NCI-H2196 (cell line): Measurements from ENCODE around the gene HSPG2.
A peak's percentile ranks its signal among the peaks of the same experiment; 100 is the strongest.

Experiments
- DNase-seq: peaks from one replicate; lab custom pipeline; 2025; ENCODE audit not compliant: unreplicated experiment; lab: John Stamatoyannopoulos, UW

HSPG2 gene

GRCh38 chr1:21901473-21901847, 35.6 kb downstream of the HSPG2 start:
- DNase-seq = no peak

GRCh38 chr1:21900766-21901472, 36.2 kb downstream of the HSPG2 start:
- DNase-seq = no peak

DNA sequence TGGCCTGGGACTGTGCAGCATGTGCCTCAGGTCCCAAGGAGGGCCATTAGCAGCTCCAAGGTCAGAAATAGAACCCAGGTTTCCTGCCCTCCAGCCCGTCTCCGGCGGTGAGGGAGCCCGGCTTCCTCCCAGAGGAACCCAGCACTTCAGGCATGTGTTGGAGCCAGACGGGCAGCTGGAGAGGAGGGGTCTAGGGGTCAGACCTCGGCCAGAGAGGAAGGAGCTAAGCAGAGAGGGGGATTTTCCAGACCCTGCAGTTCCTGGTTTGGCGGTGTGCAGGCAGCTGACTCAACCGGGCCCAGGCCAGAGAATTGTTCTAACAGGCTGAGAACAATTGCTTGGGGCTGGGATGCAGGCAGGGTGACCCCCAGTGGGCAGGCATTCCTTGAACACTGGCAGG, 37.1 kb downstream of the HSPG2 start:
- DNase-seq = no peak

DNA sequence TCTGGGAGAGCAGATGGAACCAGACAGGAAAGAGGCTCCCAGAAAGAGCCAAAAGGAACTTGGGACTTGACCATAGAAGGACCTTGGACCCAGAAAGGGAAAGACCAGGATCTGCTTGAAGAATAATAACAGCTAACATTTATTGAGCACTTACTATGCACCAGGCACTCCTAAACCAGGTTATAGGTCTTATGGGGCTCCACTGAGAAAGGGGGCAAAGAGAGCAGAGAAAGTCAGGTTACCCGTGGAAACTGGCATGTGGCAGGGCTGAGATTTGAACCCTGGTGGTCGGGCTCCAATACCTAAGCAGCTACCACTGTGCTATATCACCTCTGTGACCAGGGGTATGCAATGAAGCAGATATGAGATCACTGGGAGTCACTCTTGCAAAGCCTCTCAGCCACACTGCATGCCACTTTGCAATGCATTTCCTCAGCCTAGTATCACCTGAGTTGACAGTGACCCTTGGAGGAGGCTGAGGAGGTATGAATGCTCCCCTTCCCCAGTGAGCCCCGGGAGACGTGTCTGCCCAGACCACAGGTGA, 37.8 kb downstream of the HSPG2 start:
- DNase-seq = no peak

DNA sequence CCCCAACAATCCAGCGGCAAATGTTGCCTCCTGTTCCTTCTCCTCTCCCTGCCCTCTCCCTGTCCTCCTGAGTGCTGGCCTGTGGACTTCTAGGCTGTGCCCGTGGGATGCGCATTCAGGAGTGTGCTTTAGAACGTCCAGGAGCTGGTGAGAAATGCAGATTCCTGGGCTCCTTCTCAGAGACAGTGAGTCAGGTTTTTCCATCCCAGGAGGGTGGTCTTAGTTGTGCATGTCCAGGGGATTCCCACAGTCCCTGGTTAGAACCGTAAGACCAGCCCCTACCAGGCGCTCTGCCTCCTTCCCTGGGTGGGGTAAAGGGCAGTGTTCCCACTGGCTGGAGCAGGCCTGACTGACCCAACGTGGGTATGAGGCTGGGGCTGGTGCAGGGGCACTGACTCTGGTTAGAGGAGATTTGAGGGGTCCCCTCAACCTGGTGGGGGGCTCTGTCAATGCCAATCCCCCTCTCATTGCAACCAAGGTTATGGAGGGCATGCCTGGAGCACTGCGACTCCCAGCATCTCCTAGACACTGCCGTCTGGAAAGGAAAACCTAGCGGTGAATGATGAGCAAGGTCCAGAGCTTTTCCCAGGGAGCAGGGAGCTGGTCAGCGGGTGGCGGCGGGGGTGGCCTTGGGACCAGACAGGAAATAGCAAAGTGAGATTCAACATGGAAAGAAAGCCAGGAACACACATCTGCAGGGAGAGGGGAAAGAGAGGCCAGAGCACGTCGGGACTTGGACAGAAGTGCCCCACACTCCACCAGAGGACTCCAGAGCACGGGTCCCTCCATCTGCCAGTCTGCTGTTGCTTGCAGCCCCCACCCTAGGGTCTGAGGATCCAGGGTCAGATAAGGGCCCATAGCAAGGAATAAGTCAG, 38.5 kb downstream of the HSPG2 start:
- DNase-seq = no peak

DNA sequence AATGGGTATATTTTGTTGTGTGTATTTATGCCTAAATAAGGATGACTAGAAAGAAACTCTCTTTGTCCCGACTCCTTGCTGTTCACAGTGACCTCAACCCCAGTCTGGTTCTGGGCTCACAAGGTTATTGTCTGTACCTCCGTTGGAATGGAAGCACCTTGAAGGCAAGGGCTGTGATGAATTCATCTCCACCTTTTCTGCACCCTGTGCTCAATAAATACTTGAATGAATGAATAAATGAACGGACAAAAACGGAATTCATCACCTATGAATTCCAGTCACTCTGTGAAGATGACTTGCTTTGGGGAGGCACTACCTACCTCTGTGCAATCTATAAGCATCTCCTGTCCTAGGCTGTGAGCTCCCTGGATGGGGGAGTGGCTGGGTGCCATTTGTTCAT, 39.3 kb downstream of the HSPG2 start:
- DNase-seq = no peak

DNA sequence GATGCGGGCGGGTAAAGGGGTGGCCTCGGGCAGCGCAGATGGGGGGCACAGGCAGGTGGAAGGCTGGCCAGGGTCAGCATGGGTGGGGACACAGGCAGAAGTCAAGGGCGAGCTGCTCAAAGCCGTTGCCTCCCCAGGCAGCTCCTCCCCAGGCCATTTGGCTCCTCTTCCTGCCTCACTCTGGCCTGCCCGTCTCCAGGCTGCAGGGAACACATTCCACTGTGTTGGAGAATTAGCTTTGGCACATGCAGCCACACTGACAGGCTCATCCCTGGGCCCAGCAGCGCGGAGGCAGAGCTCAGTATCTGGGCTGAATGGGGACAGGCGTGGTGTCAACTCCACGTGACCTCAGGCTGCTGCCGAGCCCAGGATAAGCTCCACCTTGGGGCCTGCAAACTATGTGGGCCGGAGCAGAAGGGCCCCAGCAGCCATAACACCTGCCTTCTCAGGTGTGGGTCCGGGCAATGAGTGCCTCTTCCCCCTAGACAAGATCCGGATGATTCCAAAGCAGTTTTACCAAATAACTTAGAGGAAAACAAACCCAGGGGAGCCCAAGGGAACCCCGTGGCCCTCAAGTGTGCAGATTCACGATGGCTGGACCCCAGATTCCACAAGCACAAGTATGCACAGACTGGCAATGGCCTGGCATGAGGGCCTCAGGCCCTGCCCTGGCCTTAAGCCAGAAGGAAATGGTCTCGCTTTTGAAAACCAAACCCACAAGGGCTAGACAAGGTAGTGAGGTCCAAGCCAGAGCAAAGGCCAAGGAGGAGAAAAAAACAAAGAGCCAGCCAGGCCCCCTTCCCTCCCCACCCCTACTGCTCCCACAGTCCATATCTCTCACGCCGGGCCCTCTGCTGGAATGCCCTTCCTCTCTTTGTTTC, 40.2 kb downstream of the HSPG2 start:
- peak; percentile 16 for DNase-seq

DNA sequence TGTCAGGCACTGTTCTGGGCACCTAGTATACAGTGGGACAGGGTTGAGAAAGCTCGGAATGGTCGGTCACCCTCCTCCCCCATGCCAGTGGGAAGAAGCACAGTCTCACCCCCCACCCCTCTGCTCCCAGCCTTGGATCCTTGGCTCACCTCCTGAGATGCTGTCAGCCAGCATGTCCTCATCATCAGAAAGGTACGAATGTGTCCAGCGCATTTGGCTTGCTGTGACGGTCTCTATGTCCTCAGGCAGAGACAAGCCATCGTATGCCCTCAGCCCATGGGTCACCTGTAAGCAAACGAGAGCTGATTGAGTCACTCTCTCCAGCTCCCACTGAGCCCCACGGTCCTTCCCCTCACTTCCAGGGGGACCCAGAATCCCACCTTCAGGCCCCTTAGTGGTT, 41.1 kb downstream of the HSPG2 start:
- no peak for DNase-seq

DNA sequence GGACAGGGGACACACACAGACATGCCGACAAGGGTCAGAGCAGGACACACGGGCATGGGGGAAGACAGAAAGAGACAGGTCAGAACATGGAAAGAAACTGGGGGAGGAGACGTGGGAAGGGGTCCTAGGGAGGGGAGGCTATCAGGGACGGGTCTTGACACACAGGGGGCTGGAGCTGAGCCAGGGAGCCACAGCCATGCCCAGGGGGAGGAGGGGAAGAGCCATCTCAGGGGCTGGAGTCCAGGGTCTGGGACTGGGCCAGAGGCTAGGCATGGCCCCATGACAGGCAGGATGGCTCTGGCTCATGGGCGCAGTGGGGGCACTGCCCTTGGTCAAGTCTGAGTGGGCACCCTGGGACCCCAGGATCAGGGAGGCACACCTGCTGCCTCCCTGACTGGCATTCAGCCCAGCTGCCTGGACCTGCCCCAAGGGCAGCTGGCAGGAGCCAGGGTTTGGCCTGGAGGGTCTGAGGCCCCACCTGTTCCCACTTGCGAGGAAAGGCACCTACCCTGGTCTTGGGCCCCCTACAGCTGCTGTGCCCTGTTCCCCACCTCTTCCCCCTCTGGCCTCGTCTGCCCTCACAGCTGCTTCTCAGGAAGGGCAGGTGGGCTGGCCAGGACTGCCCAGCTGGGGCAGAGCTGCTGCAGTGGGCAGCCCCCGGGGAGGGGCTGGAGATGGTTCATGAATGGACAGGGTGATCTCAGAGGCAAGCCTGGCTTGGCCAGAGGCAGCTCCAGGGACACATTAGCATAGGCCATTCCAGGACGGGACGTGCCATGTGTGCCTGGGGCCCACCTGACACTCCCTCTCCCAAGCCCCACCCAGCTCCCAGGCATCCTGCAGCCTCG, 42.9 kb downstream of the HSPG2 start:
- peak; percentile 27 for DNase-seq

DNA sequence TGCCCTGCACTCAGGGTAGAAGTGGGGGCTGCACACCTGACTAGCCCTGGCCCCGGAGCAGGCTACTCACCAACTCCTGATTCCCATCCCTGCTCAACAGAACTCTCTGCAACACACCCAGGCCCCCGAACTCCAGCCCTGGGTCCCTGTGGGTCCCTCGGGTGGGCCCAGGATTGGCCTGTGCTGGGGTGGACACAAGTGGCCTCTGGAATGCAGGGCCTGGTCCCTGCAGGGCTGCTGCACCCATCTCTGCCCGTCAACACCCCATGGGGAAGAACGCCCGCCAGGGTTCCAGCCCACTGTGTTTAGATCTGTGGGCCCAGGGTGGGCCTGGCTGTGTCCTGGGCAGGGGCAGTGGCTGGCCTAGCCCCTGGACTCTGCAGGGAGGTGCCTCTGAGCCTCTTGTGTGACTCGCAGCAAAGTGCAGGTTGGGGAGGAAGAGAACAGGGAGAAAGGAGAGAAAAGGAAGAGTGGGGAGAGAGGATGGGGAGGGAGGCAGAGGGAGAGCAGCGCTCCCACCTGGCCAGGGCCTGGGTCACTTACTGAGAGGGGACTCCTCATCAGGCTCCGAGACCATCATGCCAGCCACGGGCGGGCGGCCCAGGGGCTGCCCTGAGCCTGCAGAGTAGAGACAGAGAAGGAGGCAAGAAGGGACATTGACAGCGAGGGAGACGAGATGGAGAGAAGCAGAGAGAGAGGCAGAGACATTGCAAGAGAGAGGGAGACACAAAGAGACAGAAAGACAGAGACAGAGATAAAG, 43.9 kb downstream of the HSPG2 start:
- DNase-seq = no peak

DNA sequence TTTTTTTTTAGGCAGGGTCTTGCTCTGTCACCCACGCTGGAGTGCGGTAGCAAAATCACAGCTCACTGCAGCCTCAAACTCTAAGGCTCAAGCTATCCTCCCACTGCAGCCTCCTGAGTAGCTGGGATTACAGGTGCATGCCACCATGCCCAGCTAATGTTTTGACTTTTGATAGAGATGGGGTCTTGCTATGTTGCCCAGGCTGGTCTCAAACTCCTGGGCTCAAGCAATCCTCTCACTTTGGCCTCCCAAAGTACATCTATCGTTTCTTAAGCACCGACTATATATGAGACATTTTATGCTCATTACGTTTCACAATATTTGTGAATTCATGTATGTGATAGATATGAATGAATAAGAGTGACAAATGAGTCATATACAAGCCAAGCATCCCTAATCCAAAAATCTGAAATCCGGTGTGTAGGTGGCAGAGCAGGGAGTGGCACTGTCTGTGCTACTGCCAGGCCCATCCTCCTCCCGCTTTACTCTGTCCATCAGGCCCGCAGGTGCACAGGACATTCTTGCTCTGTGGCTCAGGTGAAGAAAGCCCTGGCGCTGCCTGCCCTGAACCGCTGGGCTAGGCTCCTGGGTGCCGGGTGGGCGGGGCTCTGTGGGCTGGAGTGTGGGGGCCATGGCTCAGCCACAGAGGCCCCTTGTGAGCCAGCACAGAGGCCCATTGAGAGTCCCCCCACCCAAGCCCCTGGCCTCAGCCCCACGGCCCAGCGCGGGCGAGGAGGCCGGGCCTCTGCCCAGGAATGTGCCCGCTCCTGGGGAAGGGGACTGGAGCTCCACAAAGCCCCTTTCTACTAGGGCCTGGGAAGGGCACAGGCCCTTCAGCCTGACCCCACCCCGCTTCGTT, 45.3 kb downstream of the HSPG2 start:
- no peak for DNase-seq

DNA sequence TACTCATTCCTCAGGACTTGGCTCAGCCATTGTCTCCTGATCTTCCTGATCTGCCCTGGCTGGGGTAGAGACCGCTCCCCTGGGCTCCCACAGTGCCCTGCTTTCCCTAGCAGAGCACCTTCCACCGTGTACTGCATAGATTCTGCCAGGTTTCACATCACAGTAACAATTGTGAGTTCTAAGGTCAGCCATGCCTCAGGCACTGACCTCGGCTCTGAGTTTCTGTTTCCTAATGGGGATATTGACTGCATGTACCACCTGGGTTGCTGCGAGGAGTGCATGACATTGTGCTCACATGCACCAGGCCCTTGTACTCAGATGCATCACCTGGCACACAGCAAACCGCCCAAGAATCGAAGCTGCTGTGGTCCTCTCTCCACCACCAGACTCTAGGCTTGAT, 46.0 kb downstream of the HSPG2 start:
- DNase-seq = no peak

- DNase-seq = no peak
Measured at GRCh38 chr1:21888500-21888899, 48.6 kb downstream of the HSPG2 start.

DNA sequence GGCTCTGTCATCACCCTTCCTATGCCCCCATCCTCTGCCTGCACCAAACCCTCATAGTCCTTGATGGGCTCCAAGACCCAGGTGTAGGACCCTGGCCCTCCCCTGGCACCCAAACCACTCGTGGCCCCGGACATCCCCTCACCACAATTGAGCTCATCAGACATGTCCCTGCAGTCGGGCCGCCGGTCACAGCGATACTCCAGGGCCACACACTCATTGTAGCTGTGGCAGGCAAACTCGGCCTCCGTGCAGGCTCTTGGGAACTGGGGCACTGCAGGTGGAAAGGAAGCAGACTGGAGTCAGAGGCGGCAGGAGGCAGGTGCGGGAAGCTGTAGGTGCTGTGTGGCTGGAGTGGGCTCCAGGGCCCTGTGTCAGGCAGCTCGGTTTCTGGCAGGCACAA, 49.3 kb downstream of the HSPG2 start:
- DNase-seq = no peak

- DNase-seq = no peak
Measured at GRCh38 chr1:21887216-21887736, 49.8 kb downstream of the HSPG2 start.

GRCh38 chr1:21886486-21887215, 50.5 kb downstream of the HSPG2 start:
- DNase-seq = no peak

DNA sequence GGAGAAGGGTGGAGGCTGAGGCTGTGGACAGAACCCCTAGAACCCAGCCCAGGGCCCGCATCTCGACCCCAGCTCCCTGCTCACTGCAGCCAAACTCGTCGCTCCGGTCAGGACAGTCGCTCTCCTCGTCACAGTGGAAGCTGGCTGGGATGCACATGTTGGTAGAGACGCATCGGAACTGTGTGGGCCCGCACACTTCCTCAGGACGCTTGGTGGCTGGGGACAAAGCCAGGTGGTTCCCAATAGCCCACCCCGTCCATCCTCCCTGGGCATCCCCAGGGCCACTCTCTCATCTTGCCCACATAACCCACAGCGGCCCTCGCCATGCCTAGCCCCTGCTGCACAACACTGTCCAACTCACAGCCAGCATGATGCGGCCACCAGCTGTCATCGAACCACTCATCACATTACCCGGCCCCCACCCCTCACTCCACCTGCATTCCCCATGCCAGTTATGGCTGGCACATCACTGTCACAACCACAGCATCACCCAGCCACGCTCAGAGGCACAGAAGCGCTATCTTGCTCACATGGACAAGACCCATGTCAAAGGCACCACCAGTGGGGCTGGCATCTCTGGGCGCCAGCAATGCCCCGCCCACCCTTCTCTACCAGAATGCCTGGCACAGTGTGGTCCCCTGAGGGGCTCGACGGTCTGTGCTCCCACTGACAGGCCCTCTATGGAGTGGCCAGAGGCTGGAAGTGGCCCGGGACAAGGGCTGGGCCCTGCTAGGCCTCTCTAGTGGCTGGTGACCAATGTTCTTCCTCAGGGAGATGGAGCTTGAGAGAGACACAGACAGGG, 51.7 kb downstream of the HSPG2 start:
- DNase-seq = no peak
